ENCODE results near the gene RPL29. TPM values are rescaled to one million over a fixed set of nuclear protein-coding genes. Genes with fewer than 3 reads are reported as not detected.

The RPL29 gene
- total RNA-seq, 1 donor from 2014 or later, result 1,940 TPM

DNA sequence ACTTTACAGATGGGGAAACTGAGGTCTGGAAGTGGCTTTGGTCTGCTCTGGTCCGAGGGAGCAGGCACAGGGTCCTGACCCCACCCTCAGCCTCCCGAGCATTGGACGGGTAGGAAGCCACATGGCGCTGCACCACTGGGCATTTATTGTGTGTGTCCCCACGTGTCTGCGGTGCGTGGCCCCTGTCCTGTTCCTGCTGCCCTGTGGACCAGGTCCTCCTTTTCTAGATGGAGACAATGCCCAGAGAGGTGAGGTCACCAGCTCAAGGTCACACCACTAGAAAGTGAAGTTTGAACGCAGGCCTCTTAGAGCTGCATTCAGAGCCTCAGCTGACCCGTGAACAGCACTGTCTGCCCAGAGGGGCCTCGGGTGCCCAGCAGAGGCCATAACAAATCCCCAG lies 33.8 kb upstream of the RPL29 start:
- H3K4me3 ChIP-seq (ENCODE audit: low read depth, low read length), result no peak overlapping the region
- no peaks in the 10 kb centered on the region for H3K36me3 ChIP-seq (ENCODE audit: control insufficient read depth, insufficient read depth, low read length)
- FAIRE-seq (no peak), DNase-seq (ENCODE audit: low read depth) (no peak)
- TF ChIP-seq, protein P1, sequence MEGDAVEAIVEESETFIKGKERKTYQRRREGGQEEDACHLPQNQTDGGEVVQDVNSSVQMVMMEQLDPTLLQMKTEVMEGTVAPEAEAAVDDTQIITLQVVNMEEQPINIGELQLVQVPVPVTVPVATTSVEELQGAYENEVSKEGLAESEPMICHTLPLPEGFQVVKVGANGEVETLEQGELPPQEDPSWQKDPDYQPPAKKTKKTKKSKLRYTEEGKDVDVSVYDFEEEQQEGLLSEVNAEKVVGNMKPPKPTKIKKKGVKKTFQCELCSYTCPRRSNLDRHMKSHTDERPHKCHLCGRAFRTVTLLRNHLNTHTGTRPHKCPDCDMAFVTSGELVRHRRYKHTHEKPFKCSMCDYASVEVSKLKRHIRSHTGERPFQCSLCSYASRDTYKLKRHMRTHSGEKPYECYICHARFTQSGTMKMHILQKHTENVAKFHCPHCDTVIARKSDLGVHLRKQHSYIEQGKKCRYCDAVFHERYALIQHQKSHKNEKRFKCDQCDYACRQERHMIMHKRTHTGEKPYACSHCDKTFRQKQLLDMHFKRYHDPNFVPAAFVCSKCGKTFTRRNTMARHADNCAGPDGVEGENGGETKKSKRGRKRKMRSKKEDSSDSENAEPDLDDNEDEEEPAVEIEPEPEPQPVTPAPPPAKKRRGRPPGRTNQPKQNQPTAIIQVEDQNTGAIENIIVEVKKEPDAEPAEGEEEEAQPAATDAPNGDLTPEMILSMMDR (IDR thresholded peaks at IDR 0.05; ENCODE audit: insufficient read depth, low read length, severe bottlenecking), result no peak
- H3K27me3 ChIP-seq (ENCODE audit: control insufficient read depth, insufficient read depth, low read length), result no peaks in the 10 kb centered on the region

DNA sequence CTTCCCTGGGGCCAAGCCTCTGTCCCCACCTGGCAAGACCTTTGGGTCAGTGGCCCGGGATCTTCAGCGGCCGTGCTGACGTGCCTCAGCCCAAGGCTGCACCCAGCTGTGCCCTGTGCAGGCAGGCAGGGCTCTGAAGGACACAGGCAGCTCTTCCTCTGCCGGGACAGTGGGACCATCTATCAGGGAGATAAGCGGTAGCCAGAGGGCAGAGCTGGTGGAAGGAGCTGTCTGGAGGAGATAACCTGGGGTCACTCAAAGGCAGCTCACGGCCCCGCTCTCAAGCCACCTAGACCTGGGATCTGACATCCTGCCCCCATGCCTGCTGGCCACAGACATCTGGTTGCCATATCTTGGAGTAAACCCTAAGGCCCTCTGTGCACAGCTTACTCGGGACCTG lies 33.4 kb upstream of the RPL29 start:
- TF ChIP-seq, protein P1 (IDR thresholded peaks at IDR 0.05; ENCODE audit: insufficient read depth, low read length, severe bottlenecking), result no peak
- no peaks in the 10 kb centered on the region for H3K27me3 ChIP-seq (ENCODE audit: control insufficient read depth, insufficient read depth, low read length)
- no peak for FAIRE-seq
- no peak overlapping the region for H3K4me3 ChIP-seq (ENCODE audit: low read depth, low read length)
- no peak for DNase-seq (ENCODE audit: low read depth)
- no peaks in the 10 kb centered on the region for H3K36me3 ChIP-seq (ENCODE audit: control insufficient read depth, insufficient read depth, low read length)

DNA sequence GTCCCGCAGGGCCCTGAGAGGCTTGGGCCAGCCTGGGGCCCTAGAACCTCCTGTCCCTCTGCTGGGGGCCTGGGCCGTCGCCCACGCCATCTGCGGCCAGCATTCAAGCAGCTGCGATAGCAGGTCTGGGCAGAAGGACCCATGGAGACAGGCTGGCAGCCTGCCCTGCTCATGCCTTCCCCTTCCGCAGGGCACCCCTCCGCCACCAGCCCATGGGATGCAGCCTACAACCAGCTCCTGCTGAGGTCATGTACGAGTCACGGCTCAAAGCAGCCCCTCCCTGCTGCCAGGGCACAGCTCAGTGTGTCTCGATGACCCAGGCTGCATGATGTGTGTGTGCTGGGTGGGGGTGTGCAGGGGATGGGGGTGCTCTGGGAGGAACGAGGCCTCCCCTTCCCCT lies 32.9 kb upstream of the RPL29 start:
- Histone ChIP-seq H3K4me3 (ENCODE audit: low read depth, low read length) (no peak overlapping the region), H3K27me3 (ENCODE audit: control insufficient read depth, insufficient read depth, low read length) (no peaks in the 10 kb centered on the region), H3K36me3 (ENCODE audit: control insufficient read depth, insufficient read depth, low read length) (no peaks in the 10 kb centered on the region)
- FAIRE-seq (no peak), DNase-seq (ENCODE audit: low read depth) (peak; percentile 72)
- TF ChIP-seq, protein P1 (IDR thresholded peaks at IDR 0.05; ENCODE audit: insufficient read depth, low read length, severe bottlenecking), result no peak

DNA sequence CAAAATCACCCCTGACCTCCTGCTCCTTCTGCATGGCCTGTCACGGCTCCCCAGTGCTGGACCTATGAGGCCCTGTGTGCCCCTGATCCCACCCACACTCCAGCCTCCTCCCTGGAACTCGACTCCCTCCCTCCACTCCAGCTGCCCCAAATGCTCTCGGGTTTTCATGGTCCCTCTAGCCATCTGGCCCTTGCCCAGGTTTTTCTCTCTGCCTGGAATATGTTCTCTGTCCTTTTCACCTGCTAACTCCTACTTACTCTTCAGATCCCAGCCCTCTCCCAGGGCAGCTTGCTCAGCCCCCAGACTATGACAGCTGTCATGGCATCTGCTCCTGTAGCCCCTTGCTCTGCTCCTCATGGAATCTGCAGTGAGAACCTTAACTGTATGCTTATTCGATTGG lies 30.3 kb upstream of the RPL29 start:
- no peaks in the 10 kb centered on the region for H3K36me3 ChIP-seq (ENCODE audit: control insufficient read depth, insufficient read depth, low read length)
- TF ChIP-seq, protein P1 (IDR thresholded peaks at IDR 0.05; ENCODE audit: insufficient read depth, low read length, severe bottlenecking), result no peak
- FAIRE-seq (no peak), DNase-seq (ENCODE audit: low read depth) (no peak)
- H3K27me3 ChIP-seq (ENCODE audit: control insufficient read depth, insufficient read depth, low read length), result no peaks in the 10 kb centered on the region
- no peak overlapping the region for H3K4me3 ChIP-seq (ENCODE audit: low read depth, low read length)

DNA sequence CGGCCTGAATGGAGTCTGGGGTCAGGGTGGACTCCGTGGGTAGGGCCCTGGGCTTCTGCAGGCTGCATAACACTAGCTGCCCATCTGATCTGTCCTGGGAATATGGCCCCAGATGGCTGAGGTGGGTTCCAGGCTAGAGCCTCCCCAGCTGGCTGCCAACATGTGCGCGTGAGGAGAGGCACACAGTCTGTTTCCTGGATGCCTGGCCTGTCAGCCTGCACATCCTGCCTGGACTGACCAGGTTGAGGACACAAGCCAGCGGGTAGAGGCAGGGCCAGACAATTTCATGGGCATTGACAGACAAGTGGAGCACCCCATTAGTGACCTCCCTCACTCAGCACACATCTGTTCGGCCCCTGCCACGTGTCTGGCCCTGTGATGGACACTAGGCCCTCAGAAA lies 29.8 kb upstream of the RPL29 start:
- H3K36me3 ChIP-seq (ENCODE audit: control insufficient read depth, insufficient read depth, low read length), result no peaks in the 10 kb centered on the region
- DNase-seq (ENCODE audit: low read depth), result no peak
- no peak for FAIRE-seq
- H3K27me3 ChIP-seq (ENCODE audit: control insufficient read depth, insufficient read depth, low read length), result no peaks in the 10 kb centered on the region
- no peak overlapping the region for H3K4me3 ChIP-seq (ENCODE audit: low read depth, low read length)
- TF ChIP-seq, protein P1 (IDR thresholded peaks at IDR 0.05; ENCODE audit: insufficient read depth, low read length, severe bottlenecking), result no peak

DNA sequence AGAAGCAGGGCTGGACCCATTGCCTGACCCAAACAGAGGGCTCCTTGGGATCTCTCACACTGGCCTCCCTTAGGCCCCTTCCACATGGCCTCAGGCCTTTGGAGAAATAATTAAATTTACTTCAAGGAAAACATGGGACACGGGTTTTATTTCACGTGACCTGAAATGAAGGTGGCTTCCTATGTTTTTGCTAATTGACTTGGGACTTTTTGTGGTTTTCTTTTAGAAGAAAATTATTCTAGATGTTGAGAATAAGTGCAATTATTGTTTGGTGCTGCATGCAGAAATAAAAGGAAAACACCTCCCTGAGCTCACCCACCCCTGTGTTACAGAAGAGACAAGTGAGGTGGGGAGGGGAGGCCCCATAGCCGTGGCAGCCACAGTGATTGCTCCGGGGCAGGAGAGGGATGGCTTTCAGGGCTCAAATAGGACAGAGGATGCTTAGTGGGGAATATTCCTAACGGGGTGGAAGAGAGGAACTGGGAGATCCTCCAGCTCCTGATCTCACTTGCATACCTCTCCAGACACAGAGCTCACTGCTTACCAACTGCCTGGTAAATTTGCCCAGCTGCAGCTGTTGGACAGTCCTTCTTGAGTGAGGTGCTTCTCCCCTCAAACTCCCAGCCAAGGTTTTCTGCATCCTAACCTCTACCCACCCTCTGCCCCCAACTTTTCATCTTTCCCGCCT lies 29.2 kb upstream of the RPL29 start:
- FAIRE-seq (no peak), DNase-seq (ENCODE audit: low read depth) (no peak)
- Histone ChIP-seq H3K36me3 (ENCODE audit: control insufficient read depth, insufficient read depth, low read length) (no peaks in the 10 kb centered on the region), H3K27me3 (ENCODE audit: control insufficient read depth, insufficient read depth, low read length) (no peaks in the 10 kb centered on the region), H3K4me3 (ENCODE audit: low read depth, low read length) (no peak overlapping the region)
- TF ChIP-seq, protein P1 (IDR thresholded peaks at IDR 0.05; ENCODE audit: insufficient read depth, low read length, severe bottlenecking), result no peak
